K562 (cell line): Measurements from ENCODE around the gene CALHM4. TPM values are rescaled to one million over a fixed set of nuclear protein-coding genes. Genes with fewer than 3 reads are reported as not detected.

Experiments used
- CBFA2T3 ChIP-seq: fragments of 450-650 bp; IDR thresholded peaks from 2 replicates; pipeline ENCODE4 v1.6.1; 2017
- DPF2 ChIP-seq: fragments of 450-650 bp; IDR thresholded peaks from 2 replicates; pipeline ENCODE4 v1.6.1; 2016
- E2F4 ChIP-seq: sonication (generic); formaldehyde crosslinking; IDR thresholded peaks from 2 replicates; pipeline ENCODE4 v1.8.0; 2022; ENCODE audit warnings: mild to moderate bottlenecking, low read depth, missing genetic modification reagents
- ELF1 ChIP-seq: fragments of 200-800 bp; sonication (Bioruptor generic); IDR thresholded peaks from 2 replicates; pipeline ENCODE4 v1.6.1; 2016; ENCODE audit warnings: missing genetic modification characterization, missing compliant biosample characterization
- FOSL1 ChIP-seq: fragments of 200-800 bp; sonication (Bioruptor generic); conservative IDR thresholded peaks from 2 replicates; pipeline ENCODE4 v1.6.1; 2016; ENCODE audit warnings: missing genetic modification characterization, missing compliant biosample characterization
- FOXK2 ChIP-seq, 2 experiments: fragments of 450-650 bp; IDR thresholded peaks in 1 of 2; conservative IDR thresholded peaks in 1 of 2; 2 replicates each; pipeline ENCODE4 v1.6.1; 2016; ENCODE audit warnings: low read depth in 2 of 2, mild to moderate bottlenecking in 1 of 2
- GATA2 ChIP-seq: sonication (generic); formaldehyde crosslinking; IDR thresholded peaks from 2 replicates; pipeline ENCODE4 v1.4.0; 2020; ENCODE audit warnings: mild to moderate bottlenecking, missing genetic modification reagents
- GATAD2B ChIP-seq: fragments of 450-650 bp; IDR thresholded peaks from 2 replicates; pipeline ENCODE4 v1.6.1; 2017; ENCODE audit warnings: mild to moderate bottlenecking, borderline replicate concordance
- MTF1 ChIP-seq: fragments of 250-450 bp; sonication (Bioruptor Pico); IDR thresholded peaks from 2 replicates; pipeline ENCODE4 v1.9.0; 2021; ENCODE audit warnings: moderate library complexity, mild to moderate bottlenecking, inconsistent platforms, borderline replicate concordance
- NR2C1 ChIP-seq, 2 experiments: fragments of 450-650 bp; IDR thresholded peaks; 2 replicates each; pipeline ENCODE4 v1.6.1; 2017; ENCODE audit warnings: mild to moderate bottlenecking in 2 of 2, antibody characterized with exemption in 1 of 2, inconsistent platforms in 1 of 2, missing compliant biosample characterization in 1 of 2, missing genetic modification characterization in 1 of 2
- NR2C2 ChIP-seq, 2 experiments: fragments of 200-800 bp in 1 of 2; sonication (Bioruptor generic) in 1 of 2; sonication (generic) in 1 of 2; formaldehyde crosslinking in 1 of 2; IDR thresholded peaks; 2 replicates each; pipeline versions ENCODE4 v1.6.1 to v1.8.0; 2016 to 2022; ENCODE audit warnings: mild to moderate bottlenecking in 1 of 2, missing compliant biosample characterization in 1 of 2, missing genetic modification characterization in 1 of 2, missing genetic modification reagents in 1 of 2
- PREB ChIP-seq: sonication (generic); formaldehyde crosslinking; IDR thresholded peaks from 2 replicates; pipeline ENCODE4 v1.8.1; 2023; ENCODE audit warnings: mild to moderate bottlenecking, missing genetic modification reagents
- STAT5A ChIP-seq: IDR thresholded peaks from 2 replicates; pipeline ENCODE4 v1.6.1; 2012; ENCODE audit warnings: low read length, inconsistent platforms, borderline replicate concordance
- TOE1 ChIP-seq, 2 experiments: fragments of 450-650 bp in 1 of 2; sonication (generic) in 1 of 2; formaldehyde crosslinking in 1 of 2; IDR thresholded peaks; 2 replicates each; pipeline versions ENCODE4 v1.7.1 to v1.8.0; 2016 to 2022; ENCODE audit warnings: borderline replicate concordance in 2 of 2, mild to moderate bottlenecking in 2 of 2, antibody characterized with exemption in 1 of 2, inconsistent platforms in 1 of 2, low read depth in 1 of 2, missing genetic modification reagents in 1 of 2, moderate library complexity in 1 of 2
- YY1 ChIP-seq, 3 experiments: IDR thresholded peaks; 2 replicates each; pipeline ENCODE4 v1.6.1; 2011; ENCODE audit warnings: low read length in 2 of 3, mild to moderate bottlenecking in 2 of 3, moderate library complexity in 2 of 3, borderline replicate concordance in 1 of 3, control low read depth in 1 of 3, low read depth in 1 of 3; ENCODE audit not compliant: insufficient read depth in 3 of 3, insufficient replicate concordance in 2 of 3, control insufficient read depth in 1 of 3, insufficient read length in 1 of 3; ENCODE audit errors: extremely low read depth in 1 of 3
- ZFP1 ChIP-seq: fragments of 450-650 bp; formaldehyde crosslinking; IDR thresholded peaks from 2 replicates; pipeline ENCODE4 v1.4.0; 2020; ENCODE audit warnings: mild to moderate bottlenecking, mixed read lengths
- ZNF175 ChIP-seq: fragments of 200-800 bp; sonication (Bioruptor generic); IDR thresholded peaks from 2 replicates; pipeline ENCODE4 v1.6.1; 2016; ENCODE audit warnings: low read depth, mild to moderate bottlenecking, missing genetic modification characterization, missing compliant biosample characterization
- ZNF507 ChIP-seq: conservative IDR thresholded peaks from 2 replicates; pipeline ENCODE4 v1.6.1; 2017; ENCODE audit warnings: missing genetic modification characterization, missing compliant biosample characterization
- polyA plus RNA-seq, 8 experiments: library from polyadenylated mRNA; depleted of rRNA in 4 of 8; stranded (reverse) in 5 of 8; unstranded in 3 of 8; fragments of >200 nt; fragmentation: Nextera tagmentation in 2 of 8; fragmentation: Illumina TruSeq in 1 of 8; extraction: Ambion mirVana in 2 of 8; extraction: Trizol in 1 of 8; gene quantifications; 2 replicates each; pipeline versions ENCODE4 v1.2.1 to v1.2.3, GENCODE V29; 2011 to 2014; ENCODE audit warnings: inconsistent platforms in 1 of 8, missing spikeins in 1 of 8
- total RNA-seq, 7 experiments: library from RNA; depleted of rRNA in 6 of 7; stranded (reverse); fragments of >200 nt in 6 of 7; fragmentation: Illumina TruSeq in 2 of 7; extraction: Trizol in 2 of 7; gene quantifications; 2 replicates each; pipeline versions ENCODE4 v1.2.1 to v1.2.3, GENCODE V29; 2011 to 2021; ENCODE audit warnings: low replicate concordance in 1 of 7
- TF ChIP-seq, protein P1 (sequence below): fragments of 450-650 bp; IDR thresholded peaks from 2 replicates; pipeline ENCODE4 v1.6.1; 2016; ENCODE audit warnings: mild to moderate bottlenecking
- TF ChIP-seq, protein P2 (sequence below), 2 experiments: fragments of 250-450 bp in 1 of 2; fragments of 450-650 bp in 1 of 2; sonication (Bioruptor Pico) in 1 of 2; IDR thresholded peaks; 2 replicates each; pipeline versions ENCODE4 v1.6.1 to v1.8.0; 2016 to 2021; ENCODE audit warnings: mild to moderate bottlenecking in 2 of 2, moderate library complexity in 2 of 2, missing compliant biosample characterization in 1 of 2, missing genetic modification characterization in 1 of 2

CALHM4 gene
- total and polyA plus RNA-seq, 9 of the 15 experiments (the other 6 are each of a cell fraction or from before 2014, with no cell fraction given): not detected

- TF ChIP-seq GATAD2B (no peak), TOE1 (IDR thresholded peaks at IDR 0.05; ENCODE audit: borderline replicate concordance) (0 out of 2 replicates have a peak, but pooled peaks have one; percentile 44), TOE1 (CRISPR knock-in tag; IDR thresholded peaks at IDR 0.05; ENCODE audit: borderline replicate concordance, low read depth) (no peak), ZFP1 (no peak), FOXK2 (conservative IDR thresholded peaks at IDR 0.05 in 1 of 2, IDR thresholded peaks at IDR 0.05 in 1 of 2; ENCODE audit: low read depth in 2 of 2) (peak in 1 of 2 experiments; percentile 26; a peak in 1 of 4 replicates), STAT5A (peak; percentile 39; the same call in 1 of the 2 replicates), E2F4 (no peak), ELF1 (tag) (no peak), ZNF507 (tag) (no peak), NR2C1 (IDR thresholded peaks at IDR 0.05) (peak; percentile 55; the same call in 1 of the 2 replicates), NR2C1 (tag; IDR thresholded peaks at IDR 0.05) (peak; percentile 81), MTF1 (CRISPR knock-in tag) (no peak), CBFA2T3 (peak; percentile 82), PREB (CRISPR knock-in tag) (no peak), FOSL1 (0 out of 2 replicates have a peak, but pooled peaks have one; percentile 18), GATA2 (CRISPR knock-in tag) (0 out of 2 replicates have a peak, but pooled peaks have one; percentile 34), DPF2 (peak; percentile 85), NR2C2 (CRISPR knock-in tag; IDR thresholded peaks at IDR 0.05) (no peak), NR2C2 (tag; IDR thresholded peaks at IDR 0.05) (peak; percentile 78), YY1 (IDR thresholded peaks at IDR 0.05; ENCODE audit: borderline replicate concordance in 1 of 3, control insufficient read depth in 1 of 3, extremely low read depth in 1 of 3, insufficient read depth in 3 of 3, insufficient read length in 1 of 3, insufficient replicate concordance in 2 of 3, low read depth in 1 of 3, low read length in 2 of 3) (peak in 1 of 3 experiments; percentile 77), ZNF175 (CRISPR knock-in tag) (no peak; the same call in 1 of the 2 replicates)
- TF ChIP-seq, protein P1, sequence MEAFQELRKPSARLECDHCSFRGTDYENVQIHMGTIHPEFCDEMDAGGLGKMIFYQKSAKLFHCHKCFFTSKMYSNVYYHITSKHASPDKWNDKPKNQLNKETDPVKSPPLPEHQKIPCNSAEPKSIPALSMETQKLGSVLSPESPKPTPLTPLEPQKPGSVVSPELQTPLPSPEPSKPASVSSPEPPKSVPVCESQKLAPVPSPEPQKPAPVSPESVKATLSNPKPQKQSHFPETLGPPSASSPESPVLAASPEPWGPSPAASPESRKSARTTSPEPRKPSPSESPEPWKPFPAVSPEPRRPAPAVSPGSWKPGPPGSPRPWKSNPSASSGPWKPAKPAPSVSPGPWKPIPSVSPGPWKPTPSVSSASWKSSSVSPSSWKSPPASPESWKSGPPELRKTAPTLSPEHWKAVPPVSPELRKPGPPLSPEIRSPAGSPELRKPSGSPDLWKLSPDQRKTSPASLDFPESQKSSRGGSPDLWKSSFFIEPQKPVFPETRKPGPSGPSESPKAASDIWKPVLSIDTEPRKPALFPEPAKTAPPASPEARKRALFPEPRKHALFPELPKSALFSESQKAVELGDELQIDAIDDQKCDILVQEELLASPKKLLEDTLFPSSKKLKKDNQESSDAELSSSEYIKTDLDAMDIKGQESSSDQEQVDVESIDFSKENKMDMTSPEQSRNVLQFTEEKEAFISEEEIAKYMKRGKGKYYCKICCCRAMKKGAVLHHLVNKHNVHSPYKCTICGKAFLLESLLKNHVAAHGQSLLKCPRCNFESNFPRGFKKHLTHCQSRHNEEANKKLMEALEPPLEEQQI: no peak
- TF ChIP-seq, protein P2, sequence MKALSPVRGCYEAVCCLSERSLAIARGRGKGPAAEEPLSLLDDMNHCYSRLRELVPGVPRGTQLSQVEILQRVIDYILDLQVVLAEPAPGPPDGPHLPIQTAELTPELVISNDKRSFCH (CRISPR knock-in tag; IDR thresholded peaks at IDR 0.05): no peak
- TF ChIP-seq, protein P2 (tag; IDR thresholded peaks at IDR 0.05): 0 out of 2 replicates have a peak, but pooled peaks have one; percentile 19
Measured at GRCh38 chr6:116562614-116563013, 9.1 kb downstream of the CALHM4 start (continued).
